H1 (cell line): ENCODE data around the gene PEAK1. TPM values are rescaled to one million over a fixed set of nuclear protein-coding genes. Genes with fewer than 3 reads are reported as not detected.

Source experiments
- CTCF ChIA-PET: fragments of 300-600 bp; sonication (Branson Sonifier 250); formaldehyde crosslinking; loops from one replicate; lab custom pipeline; 2021; ENCODE audit not compliant: partially characterized antibody; lab: Charles Lee
- POLR2A ChIA-PET: fragments of 300-600 bp; sonication (Branson Sonifier 250); formaldehyde crosslinking; loops from one replicate; lab custom pipeline; 2021; ENCODE audit warnings: inconsistent platforms; ENCODE audit not compliant: partially characterized antibody; lab: Charles Lee
- DNase-seq, 2 experiments: peaks; one replicate each; pipeline versions ENCODE4 v3.0.0 to v3.0.0-alpha.2; 2010 to 2022; ENCODE audit warnings: low spot score in 2 of 2, low read depth in 1 of 2, mixed read lengths in 1 of 2
- FAIRE-seq: peaks from 2 replicates; lab custom pipeline; 2011; peaks lifted over from hg19 to GRCh38; lab: Jason Lieb, UNC
- H2AFZ ChIP-seq: 2 replicates; pipeline ENCODE4 v1.8.1; 2012; ENCODE audit warnings: low read length, inconsistent platforms
- H2AK5ac ChIP-seq: 2 replicates; pipeline ENCODE4 v1.6.1; 2013; ENCODE audit warnings: low read depth, low read length
- H2BK120ac ChIP-seq: replicated peaks from 2 replicates; pipeline ENCODE3; 2013; ENCODE audit warnings: low read depth, low read length, inconsistent platforms
- H2BK12ac ChIP-seq: 2 replicates; pipeline ENCODE4 v1.6.1; 2013; ENCODE audit warnings: low read depth, low read length
- H2BK15ac ChIP-seq: 2 replicates; pipeline ENCODE4 v1.6.1; 2013; ENCODE audit warnings: low read length
- H2BK20ac ChIP-seq: 2 replicates; pipeline ENCODE4 v1.6.1; 2013; ENCODE audit warnings: low read length
- H2BK5ac ChIP-seq: 2 replicates; pipeline ENCODE4 v1.6.1; 2013; ENCODE audit warnings: low read depth, low read length
- H3K14ac ChIP-seq: 2 replicates; pipeline ENCODE4 v1.6.1; 2013; ENCODE audit warnings: inconsistent platforms; ENCODE audit not compliant: insufficient read length
- H3K18ac ChIP-seq: 2 replicates; pipeline ENCODE4 v1.6.1; 2013; ENCODE audit warnings: low read length; ENCODE audit errors: extremely low read depth
- H3K23ac ChIP-seq: 2 replicates; pipeline ENCODE4 v1.6.1; 2013; ENCODE audit warnings: inconsistent platforms; ENCODE audit not compliant: insufficient read length
- H3K23me2 ChIP-seq: 2 replicates; pipeline ENCODE4 v1.6.1; 2013; ENCODE audit warnings: low read depth, low read length
- H3K27ac ChIP-seq: 2 replicates; pipeline ENCODE4 v1.6.1; 2011; ENCODE audit warnings: low read depth, low read length, inconsistent platforms
- H3K27me3 ChIP-seq, 4 experiments: replicated peaks in 1 of 4; 1 replicate in 1 of 4; 2 replicates in 3 of 4; pipeline versions ENCODE4 v1.6.1 to v1.8.1; 2011 to 2013; ENCODE audit warnings: low read length in 3 of 4, mild to moderate bottlenecking in 3 of 4, inconsistent platforms in 2 of 4, mixed read lengths in 2 of 4, moderate library complexity in 1 of 4; ENCODE audit not compliant: control insufficient read depth in 3 of 4, insufficient read depth in 3 of 4; ENCODE audit errors: extremely low read depth in 1 of 4
- H3K36me3 ChIP-seq, 4 experiments: 2 replicates each; pipeline versions ENCODE4 v1.6.1 to v1.8.1; 2011 to 2013; ENCODE audit warnings: mild to moderate bottlenecking in 4 of 4, low read length in 3 of 4, moderate library complexity in 2 of 4, control low read depth in 1 of 4, inconsistent platforms in 1 of 4; ENCODE audit not compliant: insufficient read depth in 4 of 4, control insufficient read depth in 2 of 4
- H3K4ac ChIP-seq: replicated peaks from 2 replicates; pipeline ENCODE3; 2013; ENCODE audit warnings: low read length, low read depth, mixed read lengths, inconsistent platforms; ENCODE audit not compliant: insufficient read length
- H3K4me1 ChIP-seq, 4 experiments: replicated peaks in 1 of 4; 1 replicate in 1 of 4; 2 replicates in 3 of 4; pipeline versions ENCODE4 v1.6.1 to v1.8.1; 2011 to 2013; ENCODE audit warnings: low read length in 3 of 4, inconsistent platforms in 2 of 4, mixed read lengths in 1 of 4; ENCODE audit not compliant: insufficient read depth in 4 of 4, control insufficient read depth in 3 of 4
- H3K4me2 ChIP-seq, 2 experiments: 2 replicates each; pipeline versions ENCODE4 v1.6.1 to v1.8.1; 2011 to 2013; ENCODE audit warnings: low read depth in 2 of 2, low read length in 2 of 2, control low read depth in 1 of 2, inconsistent platforms in 1 of 2, mild to moderate bottlenecking in 1 of 2; ENCODE audit not compliant: insufficient read depth in 1 of 2
- H3K4me3 ChIP-seq, 4 experiments: fragments of 200-600, 300-600 bp in 1 of 4; sonication (generic), shearing (Covaris generic), sonication (Bioruptor Twin) in 1 of 4; 2 replicates each; pipeline versions ENCODE4 v1.5.1 to v1.8.1; 2011 to 2016; ENCODE audit warnings: low read length in 4 of 4, low read depth in 3 of 4, control low read depth in 2 of 4, inconsistent platforms in 2 of 4, mild to moderate bottlenecking in 2 of 4, mixed read lengths in 1 of 4, moderate library complexity in 1 of 4; ENCODE audit not compliant: insufficient read depth in 2 of 4; ENCODE audit errors: extremely low read depth in 1 of 4
- H3K56ac ChIP-seq: replicated peaks from 2 replicates; pipeline ENCODE3; 2013; ENCODE audit warnings: low read depth, mild to moderate bottlenecking, mixed read lengths, low read length, inconsistent platforms; ENCODE audit not compliant: insufficient read length
- H3K79me1 ChIP-seq: 2 replicates; pipeline ENCODE4 v1.6.1; 2013; ENCODE audit warnings: low read depth, low read length, control low read depth
- H3K79me2 ChIP-seq, 2 experiments: 2 replicates each; pipeline versions ENCODE4 v1.6.1 to v1.8.1; 2012 to 2013; ENCODE audit warnings: low read length in 2 of 2, mild to moderate bottlenecking in 2 of 2, inconsistent platforms in 1 of 2; ENCODE audit not compliant: insufficient read depth in 2 of 2, control insufficient read depth in 1 of 2
- H3K9ac ChIP-seq, 4 experiments: replicated peaks in 1 of 4; 1 replicate in 1 of 4; 2 replicates in 3 of 4; pipeline versions ENCODE4 v1.6.1 to v1.8.1; 2011 to 2013; ENCODE audit warnings: low read depth in 3 of 4, low read length in 3 of 4, control low read depth in 2 of 4, mild to moderate bottlenecking in 2 of 4, moderate library complexity in 2 of 4, inconsistent platforms in 1 of 4; ENCODE audit errors: extremely low read depth in 1 of 4
- H3K9me3 ChIP-seq, 2 experiments: 2 replicates each; pipeline versions ENCODE4 v1.6.1 to v1.8.1; 2012 to 2013; ENCODE audit warnings: mild to moderate bottlenecking in 2 of 2, moderate library complexity in 2 of 2, control low read depth in 1 of 2, inconsistent platforms in 1 of 2, low read depth in 1 of 2, low read length in 1 of 2, mixed read lengths in 1 of 2; ENCODE audit not compliant: insufficient read depth in 2 of 2
- H4K20me1 ChIP-seq, 2 experiments: replicated peaks in 1 of 2; 2 replicates each; pipeline versions ENCODE3 to v1.8.1; 2011 to 2013; ENCODE audit warnings: inconsistent platforms in 2 of 2, low read length in 2 of 2, mild to moderate bottlenecking in 1 of 2; ENCODE audit not compliant: insufficient read depth in 2 of 2, control insufficient read depth in 1 of 2
- H4K5ac ChIP-seq: 2 replicates; pipeline ENCODE4 v1.6.1; 2013; ENCODE audit warnings: low read length, low read depth, mixed read lengths, inconsistent platforms; ENCODE audit not compliant: insufficient read length
- H4K8ac ChIP-seq: 2 replicates; pipeline ENCODE4 v1.8.0; 2013; ENCODE audit warnings: mild to moderate bottlenecking, moderate library complexity, low read length, inconsistent platforms; ENCODE audit not compliant: insufficient read depth; ENCODE audit errors: extremely low read depth
- H4K91ac ChIP-seq: replicated peaks from 2 replicates; pipeline ENCODE3; 2013; ENCODE audit warnings: low read length, mixed read lengths, inconsistent platforms; ENCODE audit not compliant: insufficient read length
- CTBP2 ChIP-seq: IDR thresholded peaks from 2 replicates; pipeline ENCODE4 v1.7.0; 2011; ENCODE audit warnings: borderline replicate concordance, mild to moderate bottlenecking, moderate library complexity, mixed read lengths, low read length; ENCODE audit not compliant: insufficient read depth, insufficient read length
- FOSL1 ChIP-seq: IDR thresholded peaks from 2 replicates; pipeline ENCODE4 v1.6.1; 2011; ENCODE audit warnings: mild to moderate bottlenecking, low read depth, low read length, moderate library complexity; ENCODE audit not compliant: insufficient read depth
- KDM5A ChIP-seq: fragments of 200-600 bp; IDR thresholded peaks from 2 replicates; pipeline ENCODE4 v1.7.1; 2012; ENCODE audit warnings: mild to moderate bottlenecking, low read length, inconsistent platforms, mixed read lengths
- NANOG ChIP-seq: IDR thresholded peaks from 2 replicates; pipeline ENCODE4 v1.6.1; 2011; ENCODE audit warnings: low read length, low read depth, mild to moderate bottlenecking, inconsistent platforms; ENCODE audit not compliant: insufficient read depth, poor library complexity, severe bottlenecking
- POLR2A ChIP-seq, 2 experiments: IDR thresholded peaks; 1 replicate in 1 of 2; 2 replicates in 1 of 2; pipeline ENCODE4 v1.6.1; 2011; ENCODE audit warnings: low read depth in 2 of 2, low read length in 2 of 2, mild to moderate bottlenecking in 2 of 2; ENCODE audit errors: control extremely low read depth in 1 of 2
- RNF2 ChIP-seq: fragments of 200-900, 300-1000 bp; sonication (generic); IDR thresholded peaks from 2 replicates; pipeline ENCODE4 v1.7.1; 2016; ENCODE audit warnings: borderline replicate concordance, low read depth, mild to moderate bottlenecking, antibody characterized with exemption, low read length; ENCODE audit not compliant: poor library complexity, severe bottlenecking; ENCODE audit errors: missing control alignments
- SIRT6 ChIP-seq: IDR thresholded peaks from one replicate; pipeline ENCODE4 v1.7.1; 2012; ENCODE audit warnings: low read length, inconsistent platforms
- SP4 ChIP-seq: IDR thresholded peaks from 2 replicates; pipeline ENCODE4 v1.6.1; 2012; ENCODE audit warnings: low read length, inconsistent platforms
- TBP ChIP-seq: IDR thresholded peaks from 2 replicates; pipeline ENCODE4 v1.6.1; 2011; ENCODE audit warnings: low read depth, low read length, improper control_type of control experiment
- TCF12 ChIP-seq: IDR thresholded peaks from 2 replicates; pipeline ENCODE4 v1.6.1; 2011; ENCODE audit warnings: low read depth, mild to moderate bottlenecking, low read length
- WGBS, 2 experiments: shearing (Covaris generic) in 1 of 2; methylation state at CpG; one replicate each; pipeline versions ENCODE4 v1.1.6 to v1.1.7; 2013 to 2015; ENCODE audit warnings: low lambda C conversion rate in 2 of 2, mixed read lengths in 2 of 2, inconsistent platforms in 1 of 2, low coverage in 1 of 2, missing lambda C conversion rate in 1 of 2; ENCODE audit not compliant: insufficient replicate concordance in 2 of 2, insufficient coverage in 1 of 2, insufficient read length in 1 of 2; ENCODE audit errors: extremely low coverage in 1 of 2, missing lambda C conversion rate in 1 of 2; 5-methylcytosine and 5-hydroxymethylcytosine counted together
- polyA plus RNA-seq, 7 experiments: library from polyadenylated mRNA; depleted of rRNA in 3 of 7; stranded (reverse) in 5 of 7; unstranded in 2 of 7; fragments of >200 nt in 5 of 7; fragments of 200-250 nt in 2 of 7; gene quantifications; 1 replicate in 5 of 7; 2 replicates in 1 of 7; 4 replicates in 1 of 7; pipeline versions ENCODE4 v1.2.1 to v1.2.3, GENCODE V29; 2011 to 2013; ENCODE audit warnings: missing spikeins in 2 of 7, mixed read lengths in 2 of 7
- total RNA-seq: library from RNA; stranded (reverse); fragmentation: NEBNext Ultra II Directional; extraction: Animal tissue kit (Norgen Biotek cat#: 25700); gene quantifications from 2 replicates; pipeline ENCODE4 v1.2.1, GENCODE V29; 2021

PEAK1 gene
- total and polyA plus RNA-seq, 2 of the 8 experiments (the other 6 are each of a cell fraction or from before 2014, with no cell fraction given), result 8.8 to 44.8 TPM

DNA sequence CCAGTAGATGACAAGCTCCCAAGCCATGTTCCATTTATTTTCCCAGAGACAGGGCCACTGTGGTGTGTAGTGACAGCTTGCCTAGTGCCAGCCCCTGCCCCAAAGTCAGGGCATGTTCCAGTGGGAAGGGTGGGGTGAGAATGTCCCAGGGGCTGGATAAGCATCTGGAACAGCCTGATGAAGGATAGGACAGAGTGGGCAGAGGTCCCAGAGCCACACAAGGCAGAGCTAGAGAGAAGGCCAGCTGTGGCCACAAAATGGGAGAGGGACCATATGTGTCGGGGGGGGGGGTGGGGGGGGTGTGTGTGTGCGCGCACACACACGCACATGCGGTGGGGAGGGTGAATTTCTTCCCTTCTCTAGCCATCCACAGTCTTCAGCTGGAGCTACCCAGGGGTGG lies 322.0 kb downstream of the PEAK1 start:
- Histone ChIP-seq H3K4me3 (no peak overlapping the region), H2AFZ (no peak overlapping the region), H3K9me3 (no peaks in the 10 kb centered on the region), H2BK12ac (no peak overlapping the region), H3K27me3 (no peaks in the 10 kb centered on the region), H3K4me1 (peaks cover 0 to 3% (median 0%) of the 10 kb centered on the region in 4 experiments; a peak in 1 of 7 replicates), H4K5ac (no peak overlapping the region), H2BK20ac (no peak overlapping the region), H3K56ac (no peak overlapping the region), H3K27ac (no peak overlapping the region), H3K18ac (no peak overlapping the region), H3K4ac (no peak overlapping the region), H3K14ac (no peak overlapping the region), H4K20me1 (no peaks in the 10 kb centered on the region), H3K36me3 (no peaks in the 10 kb centered on the region), H2BK15ac (no peak overlapping the region), H4K91ac (no peak overlapping the region), H2BK120ac (no peak overlapping the region), H3K79me2 (no peaks in the 10 kb centered on the region), H3K79me1 (no peaks in the 10 kb centered on the region), H4K8ac (no peak overlapping the region), H2AK5ac (no peak overlapping the region), H3K23me2 (no peaks in the 10 kb centered on the region), H3K23ac (no peak overlapping the region), H3K9ac (no peak overlapping the region), H3K4me2 (no peak overlapping the region), H2BK5ac (no peak overlapping the region)
- ChIA-PET CTCF (interaction anchor here (0.5 to 10.8 kb wide), 8 partner anchors 8 to 446 kb away, joined by 3 to 101 read pairs (median 4); no protein-coding TSS in a partner anchor), POLR2A (interaction anchor here (1.0 kb wide), 1 partner anchor 10 kb away, joined by 3 read pairs; no protein-coding TSS in a partner anchor)
- FAIRE-seq (no peak), DNase-seq (no peak)
- TF ChIP-seq CTBP2 (no peak), FOSL1 (no peak), TBP (no peak), RNF2 (no peak), NANOG (no peak), POLR2A (IDR thresholded peaks at IDR 0.05; ENCODE audit: control extremely low read depth in 1 of 2, low read depth in 2 of 2, low read length in 2 of 2) (no peak), SIRT6 (no peak), SP4 (no peak), KDM5A (no peak), TCF12 (no peak)
- no CpG with 5 or more reads among the region's 5 CpGs for WGBS, 2 experiments
